Measurements from ENCODE around the gene SLC6A20. TPM values are rescaled to one million over a fixed set of nuclear protein-coding genes. Genes with fewer than 3 reads are reported as not detected.
A peak's percentile ranks its signal among the peaks of the same experiment; 100 is the strongest.

SLC6A20 gene
- total RNA-seq, 1 experiment from 2014 or later, result 0.09 TPM

DNA sequence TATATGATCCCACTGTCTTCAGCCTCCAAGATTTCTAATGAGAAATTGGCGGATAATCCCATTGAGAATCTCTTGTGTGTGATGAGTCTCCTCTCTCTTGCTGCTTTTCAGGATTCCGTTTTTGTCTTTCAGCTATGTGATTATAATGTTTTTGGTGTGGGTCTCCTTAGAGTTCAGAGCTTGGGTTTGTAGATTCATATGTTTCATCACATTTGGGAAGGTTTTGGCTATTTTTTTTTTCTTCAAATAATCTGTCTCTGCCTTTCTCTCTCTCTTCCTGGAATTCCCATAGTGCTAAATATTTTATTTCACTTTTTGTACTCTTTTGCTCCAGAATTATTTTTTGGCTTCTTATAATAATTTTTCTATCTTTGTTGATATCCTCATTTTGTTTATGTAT lies 66.7 kb downstream of the SLC6A20 start:
- Histone ChIP-seq H3K23ac (ENCODE audit: insufficient read length, low read depth, low read length) (no peak overlapping the region), H2AK5ac (ENCODE audit: insufficient read length, low read length) (no peak overlapping the region), H3K79me2 (ENCODE audit: insufficient read depth, low read length) (no peaks in the 10 kb centered on the region; the same call in 1 of the 2 replicates), H3K23me2 (ENCODE audit: insufficient read length, low read depth, low read length, poor library complexity, severe bottlenecking) (no peaks in the 10 kb centered on the region), H3K79me1 (ENCODE audit: insufficient read depth, low read depth, low read length, poor library complexity, severe bottlenecking) (no peaks in the 10 kb centered on the region), H3K56ac (ENCODE audit: insufficient read length, low read depth, low read length) (no peak overlapping the region), H2AFZ (ENCODE audit: low read length) (no peak overlapping the region), H2BK15ac (ENCODE audit: low read depth, low read length) (no peak overlapping the region), H4K8ac (replicated peaks; ENCODE audit: insufficient read length, low read depth, low read length) (no peak overlapping the region), H2BK20ac (ENCODE audit: low read depth, low read length, poor library complexity, severe bottlenecking) (no peak overlapping the region), H3K18ac (ENCODE audit: insufficient read length, low read depth, low read length) (no peak overlapping the region), H2BK120ac (ENCODE audit: low read depth, low read length, poor library complexity, severe bottlenecking) (no peak overlapping the region), H2BK12ac (ENCODE audit: insufficient read length, low read depth, low read length) (no peak overlapping the region), H3K14ac (ENCODE audit: insufficient read depth, low read length) (no peak overlapping the region), H3K27me3 (ENCODE audit: insufficient read depth, low read length) (no peaks in the 10 kb centered on the region), H2BK5ac (ENCODE audit: insufficient read length, low read length) (no peak overlapping the region), H4K91ac (ENCODE audit: insufficient read length, low read depth, low read length) (no peak overlapping the region), H3K4ac (ENCODE audit: low read depth, low read length) (no peak overlapping the region), H4K20me1 (ENCODE audit: control insufficient read depth, insufficient read depth, insufficient read length) (no peaks in the 10 kb centered on the region), H3K4me2 (ENCODE audit: insufficient read depth, insufficient read length, low read length) (no peak overlapping the region), H3K9ac (ENCODE audit: extremely low read depth, insufficient read length, low read length) (no peak overlapping the region), H4K5ac (ENCODE audit: insufficient read length, low read depth, low read length) (no peak overlapping the region), H3T11ph (ENCODE audit: low read length) (no peak overlapping the region), H3K4me1 (ENCODE audit: insufficient read depth, low read length) (no peaks in the 10 kb centered on the region), H3K9me3 (ENCODE audit: control insufficient read depth, low read depth, low read length) (no peaks in the 10 kb centered on the region), H3K27ac (ENCODE audit: insufficient read length, low read depth, low read length) (no peak overlapping the region)
- Mint-ChIP-seq H3K9me3 (no peaks in the 10 kb centered on the region), H3K27ac (peak overlapping the region in 2 of 3 experiments; percentile 31 to 62; a peak in 4 of 7 replicates), H3K4me3 (no peak overlapping the region), H3K27me3 (ENCODE audit: low read depth) (no peaks in the 10 kb centered on the region), H3K36me3 (ENCODE audit: insufficient read depth in 1 of 3, low read depth in 3 of 3) (peaks cover 21 to 73% (median 66%) of the 10 kb centered on the region in 3 experiments; a peak in 6 of 7 replicates), H3K4me1 (no peaks in the 10 kb centered on the region)
- TF ChIP-seq, protein P1, sequence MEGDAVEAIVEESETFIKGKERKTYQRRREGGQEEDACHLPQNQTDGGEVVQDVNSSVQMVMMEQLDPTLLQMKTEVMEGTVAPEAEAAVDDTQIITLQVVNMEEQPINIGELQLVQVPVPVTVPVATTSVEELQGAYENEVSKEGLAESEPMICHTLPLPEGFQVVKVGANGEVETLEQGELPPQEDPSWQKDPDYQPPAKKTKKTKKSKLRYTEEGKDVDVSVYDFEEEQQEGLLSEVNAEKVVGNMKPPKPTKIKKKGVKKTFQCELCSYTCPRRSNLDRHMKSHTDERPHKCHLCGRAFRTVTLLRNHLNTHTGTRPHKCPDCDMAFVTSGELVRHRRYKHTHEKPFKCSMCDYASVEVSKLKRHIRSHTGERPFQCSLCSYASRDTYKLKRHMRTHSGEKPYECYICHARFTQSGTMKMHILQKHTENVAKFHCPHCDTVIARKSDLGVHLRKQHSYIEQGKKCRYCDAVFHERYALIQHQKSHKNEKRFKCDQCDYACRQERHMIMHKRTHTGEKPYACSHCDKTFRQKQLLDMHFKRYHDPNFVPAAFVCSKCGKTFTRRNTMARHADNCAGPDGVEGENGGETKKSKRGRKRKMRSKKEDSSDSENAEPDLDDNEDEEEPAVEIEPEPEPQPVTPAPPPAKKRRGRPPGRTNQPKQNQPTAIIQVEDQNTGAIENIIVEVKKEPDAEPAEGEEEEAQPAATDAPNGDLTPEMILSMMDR (conservative IDR thresholded peaks at IDR 0.05), result no peak
- WGBS (ENCODE audit: extremely low coverage, insufficient read length, low lambda C conversion rate), result no CpG with 5 or more reads among the region's 2 CpGs
- no peak for DNase-seq
